Liver (tissue), 9 donors: ENCODE results near the gene KCNK16. TPM values are rescaled to one million over a fixed set of nuclear protein-coding genes. Genes with fewer than 3 reads are reported as not detected.
"Not testable (repeated sequence)": the region's sequence is repeated elsewhere in the genome, so short reads cannot be mapped to it uniquely, and the experiment has no call there.

Experiments used
- DNase-seq: peaks from one replicate; pipeline ENCODE4 v3.0.0-alpha.2; 2017; ENCODE audit warnings: low spot score
- H3K27ac ChIP-seq, 2 donors: one replicate each; pipeline ENCODE4 v1.7.0; 2013; ENCODE audit warnings: inconsistent platforms in 2 of 2, low read length in 2 of 2, control low read depth in 1 of 2, low read depth in 1 of 2, mild to moderate bottlenecking in 1 of 2
- H3K27me3 ChIP-seq, 4 donors: one replicate each; pipeline versions ENCODE4 v1.6.1 to v1.7.0; 2013; ENCODE audit warnings: low read length in 3 of 4, inconsistent platforms in 1 of 4, mild to moderate bottlenecking in 1 of 4, moderate library complexity in 1 of 4; ENCODE audit not compliant: control insufficient read depth in 4 of 4, insufficient read depth in 4 of 4
- H3K36me3 ChIP-seq, 4 donors: one replicate each; pipeline versions ENCODE4 v1.6.1 to v1.7.0; 2013; ENCODE audit warnings: low read length in 3 of 4, mild to moderate bottlenecking in 3 of 4, low read depth in 1 of 4, moderate library complexity in 1 of 4; ENCODE audit not compliant: control insufficient read depth in 4 of 4, insufficient read depth in 3 of 4
- H3K4me1 ChIP-seq, 4 donors: one replicate each; pipeline versions ENCODE4 v1.6.1 to v1.7.0; 2013; ENCODE audit warnings: low read length in 3 of 4, mild to moderate bottlenecking in 3 of 4, moderate library complexity in 1 of 4; ENCODE audit not compliant: control insufficient read depth in 4 of 4, insufficient read depth in 4 of 4
- H3K4me3 ChIP-seq, 3 donors: one replicate each; pipeline versions ENCODE4 v1.6.1 to v1.7.0; 2013; ENCODE audit warnings: low read length in 3 of 3, control low read depth in 1 of 3, low read depth in 1 of 3, mild to moderate bottlenecking in 1 of 3
- H3K9ac ChIP-seq, 2 donors: one replicate each; pipeline ENCODE4 v1.7.0; 2013; ENCODE audit warnings: low read length in 2 of 2, mild to moderate bottlenecking in 2 of 2, moderate library complexity in 2 of 2, control low read depth in 1 of 2, low read depth in 1 of 2
- H3K9me3 ChIP-seq, 4 donors: one replicate each; pipeline versions ENCODE4 v1.6.1 to v1.7.0; 2013; ENCODE audit warnings: low read length in 3 of 4; ENCODE audit not compliant: control insufficient read depth in 4 of 4
- ATF3 ChIP-seq: IDR thresholded peaks from 2 replicates; pipeline ENCODE4 v1.6.1; 2016; ENCODE audit warnings: antibody characterized with exemption
- CTCF ChIP-seq: fragments of 150-350 bp; IDR thresholded peaks from 2 replicates; pipeline ENCODE4 v1.5.1; 2017; ENCODE audit warnings: improper control_type of control experiment, low read depth, low read length; ENCODE audit not compliant: missing input control
- EGR1 ChIP-seq, 2 donors: IDR thresholded peaks; 2 replicates each; pipeline ENCODE4 v1.6.1; 2016 to 2018; ENCODE audit warnings: antibody characterized with exemption in 2 of 2, low read depth in 2 of 2
- FOXA1 ChIP-seq: IDR thresholded peaks from 2 replicates; pipeline ENCODE4 v1.6.1; 2016; ENCODE audit warnings: antibody characterized with exemption
- FOXA2 ChIP-seq: IDR thresholded peaks from 2 replicates; pipeline ENCODE4 v1.6.1; 2016; ENCODE audit warnings: antibody characterized with exemption
- GABPA ChIP-seq, 2 donors: IDR thresholded peaks in 1 of 2; conservative IDR thresholded peaks in 1 of 2; 2 replicates each; pipeline ENCODE4 v1.6.1; 2016; ENCODE audit warnings: antibody characterized with exemption in 2 of 2, mild to moderate bottlenecking in 1 of 2, moderate library complexity in 1 of 2
- HNF4A ChIP-seq, 2 donors: conservative IDR thresholded peaks; 2 replicates each; pipeline ENCODE4 v1.6.1; 2016; ENCODE audit warnings: antibody characterized with exemption in 2 of 2, mild to moderate bottlenecking in 2 of 2
- HNF4G ChIP-seq: IDR thresholded peaks from 2 replicates; pipeline ENCODE4 v1.6.1; 2016; ENCODE audit warnings: antibody characterized with exemption
- JUND ChIP-seq, 2 donors: IDR thresholded peaks; 2 replicates each; pipeline ENCODE4 v1.6.1; 2016; ENCODE audit warnings: antibody characterized with exemption in 2 of 2
- NR2F2 ChIP-seq: IDR thresholded peaks from 2 replicates; pipeline ENCODE4 v1.6.1; 2016; ENCODE audit warnings: antibody characterized with exemption
- RAD21 ChIP-seq, 2 donors: IDR thresholded peaks; 2 replicates each; pipeline ENCODE4 v1.6.1; 2016; ENCODE audit warnings: antibody characterized with exemption in 2 of 2, mild to moderate bottlenecking in 2 of 2
- RXRA ChIP-seq, 2 donors: IDR thresholded peaks; 2 replicates each; pipeline ENCODE4 v1.6.1; 2017 to 2018; ENCODE audit warnings: antibody characterized with exemption in 2 of 2, mild to moderate bottlenecking in 1 of 2
- SP1 ChIP-seq: IDR thresholded peaks from 2 replicates; pipeline ENCODE4 v1.6.1; 2018; ENCODE audit warnings: antibody characterized with exemption, mild to moderate bottlenecking
- TAF1 ChIP-seq: conservative IDR thresholded peaks from 2 replicates; pipeline ENCODE4 v1.6.1; 2016; ENCODE audit warnings: antibody characterized with exemption, mild to moderate bottlenecking
- YY1 ChIP-seq: IDR thresholded peaks from 2 replicates; pipeline ENCODE4 v1.6.1; 2016; ENCODE audit warnings: antibody characterized with exemption, mild to moderate bottlenecking
- WGBS: extraction: QIAGEN DNeasy Blood & Tissue Kit; methylation state at CpG from one replicate; pipeline ENCODE4 v1.1.7; 2013; 5-methylcytosine and 5-hydroxymethylcytosine counted together
- polyA plus RNA-seq, 2 donors: library from polyadenylated mRNA; stranded (reverse) in 1 of 2; unstranded in 1 of 2; fragments of 200-250 nt in 1 of 2; fragments of >200 nt in 1 of 2; fragmentation: Nextera tagmentation in 1 of 2; extraction: Ambion mirVana in 1 of 2; gene quantifications; one replicate each; pipeline versions ENCODE4 v1.2.1 to v1.2.3, GENCODE V29; 2013 to 2015
- total RNA-seq, 2 donors: library from RNA; depleted of rRNA; stranded (reverse); fragments of >200 nt; gene quantifications; one replicate each; pipeline ENCODE4 v1.2.3, GENCODE V29; 2014
- TF ChIP-seq, protein P1 (sequence below): IDR thresholded peaks from 2 replicates; pipeline ENCODE4 v1.6.1; 2016; ENCODE audit warnings: antibody characterized with exemption
- TF ChIP-seq, protein P2 (sequence below): IDR thresholded peaks from 2 replicates; pipeline ENCODE4 v1.6.1; 2016; ENCODE audit warnings: antibody characterized with exemption
- TF ChIP-seq, protein P3 (sequence below): IDR thresholded peaks from 2 replicates; pipeline ENCODE4 v1.6.1; 2016; ENCODE audit warnings: antibody characterized with exemption, mild to moderate bottlenecking
- donor health status: healthy.
- donor health status: healthy.
- donor health status: healthy.
- donor health status: healthy.
- donor health status: healthy.

The KCNK16 gene
- total and polyA plus RNA-seq, 4 donors, result not detected

DNA sequence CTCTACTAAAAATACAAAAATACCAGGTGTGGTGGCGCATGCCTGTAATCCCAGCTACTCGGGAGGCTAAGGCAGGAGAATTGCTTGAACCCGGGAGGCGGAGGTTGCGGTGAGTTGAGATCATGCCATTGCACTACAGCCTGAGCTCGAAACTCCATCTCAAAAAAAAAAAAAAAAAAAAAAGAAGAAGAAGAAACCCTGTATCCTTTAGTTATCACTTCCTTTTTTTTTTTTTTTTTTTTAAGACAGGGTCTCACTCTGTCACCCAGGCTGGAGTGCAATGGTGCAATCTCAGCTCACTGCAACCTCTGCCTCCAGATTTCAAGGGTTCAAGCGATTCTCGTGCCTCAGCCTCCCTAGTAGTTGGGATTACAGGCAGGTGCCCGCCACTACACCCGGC lies 35.9 kb downstream of the KCNK16 start:
- not testable (repeated sequence) for H3K36me3 ChIP-seq, H3K27ac ChIP-seq, H3K9ac ChIP-seq, DNase-seq, H3K9me3 ChIP-seq, H3K27me3 ChIP-seq, H3K4me3 ChIP-seq
- WGBS, result 83% methylated on average over 10 of the region's 10 CpGs
- peaks cover 5 to 11% (median 8%) of the 10 kb centered on the region in 4 donors for H3K4me1 ChIP-seq

- no peak for DNase-seq
- Histone ChIP-seq H3K4me1 (peaks cover 21 to 43% (median 29%) of the 10 kb centered on the region in 4 donors), H3K9me3 (no peaks in the 10 kb centered on the region), H3K4me3 (no peak overlapping the region), H3K36me3 (no peaks in the 10 kb centered on the region), H3K27ac (no peak overlapping the region), H3K27me3 (no peaks in the 10 kb centered on the region), H3K9ac (no peak overlapping the region)
- TF ChIP-seq, protein P1, sequence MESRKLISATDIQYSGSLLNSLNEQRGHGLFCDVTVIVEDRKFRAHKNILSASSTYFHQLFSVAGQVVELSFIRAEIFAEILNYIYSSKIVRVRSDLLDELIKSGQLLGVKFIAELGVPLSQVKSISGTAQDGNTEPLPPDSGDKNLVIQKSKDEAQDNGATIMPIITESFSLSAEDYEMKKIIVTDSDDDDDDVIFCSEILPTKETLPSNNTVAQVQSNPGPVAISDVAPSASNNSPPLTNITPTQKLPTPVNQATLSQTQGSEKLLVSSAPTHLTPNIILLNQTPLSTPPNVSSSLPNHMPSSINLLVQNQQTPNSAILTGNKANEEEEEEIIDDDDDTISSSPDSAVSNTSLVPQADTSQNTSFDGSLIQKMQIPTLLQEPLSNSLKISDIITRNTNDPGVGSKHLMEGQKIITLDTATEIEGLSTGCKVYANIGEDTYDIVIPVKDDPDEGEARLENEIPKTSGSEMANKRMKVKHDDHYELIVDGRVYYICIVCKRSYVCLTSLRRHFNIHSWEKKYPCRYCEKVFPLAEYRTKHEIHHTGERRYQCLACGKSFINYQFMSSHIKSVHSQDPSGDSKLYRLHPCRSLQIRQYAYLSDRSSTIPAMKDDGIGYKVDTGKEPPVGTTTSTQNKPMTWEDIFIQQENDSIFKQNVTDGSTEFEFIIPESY, result no peak
- TF ChIP-seq RAD21 (IDR thresholded peaks at IDR 0.05) (no peak), JUND (IDR thresholded peaks at IDR 0.05) (no peak), FOXA2 (no peak), NR2F2 (no peak), SP1 (no peak), FOXA1 (no peak), TAF1 (no peak)
- TF ChIP-seq, protein P2, sequence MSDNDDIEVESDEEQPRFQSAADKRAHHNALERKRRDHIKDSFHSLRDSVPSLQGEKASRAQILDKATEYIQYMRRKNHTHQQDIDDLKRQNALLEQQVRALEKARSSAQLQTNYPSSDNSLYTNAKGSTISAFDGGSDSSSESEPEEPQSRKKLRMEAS, result no peak
- WGBS, result 69% methylated on average over 2 of the region's 2 CpGs
Observed at GRCh38 chr6:39282774-39283173, 39.7 kb downstream of the KCNK16 start.

- H3K27ac ChIP-seq, result peak overlapping the region; percentile 88 to 94
- TF ChIP-seq FOXA2, result peak; percentile 68
- TF ChIP-seq FOXA1, result peak; percentile 83
- peak in 1 of 2 donors; percentile 68 for TF ChIP-seq GABPA (IDR thresholded peaks at IDR 0.05 in 1 of 2, conservative IDR thresholded peaks at IDR 0.05 in 1 of 2)
- peak; percentile 99 for TF ChIP-seq HNF4G
- TF ChIP-seq NR2F2, result peak; percentile 94
- TF ChIP-seq, protein P1, result peak; percentile 87
- TF ChIP-seq RXRA (IDR thresholded peaks at IDR 0.05), result peak; percentile 99
- TF ChIP-seq EGR1 (IDR thresholded peaks at IDR 0.05; ENCODE audit: low read depth in 2 of 2), result peak in 1 of 2 donors; percentile 71
- TF ChIP-seq CTCF, result no peak
- peak; percentile 70 for TF ChIP-seq ATF3
- peak; percentile 100 for TF ChIP-seq SP1
- TF ChIP-seq, protein P3, sequence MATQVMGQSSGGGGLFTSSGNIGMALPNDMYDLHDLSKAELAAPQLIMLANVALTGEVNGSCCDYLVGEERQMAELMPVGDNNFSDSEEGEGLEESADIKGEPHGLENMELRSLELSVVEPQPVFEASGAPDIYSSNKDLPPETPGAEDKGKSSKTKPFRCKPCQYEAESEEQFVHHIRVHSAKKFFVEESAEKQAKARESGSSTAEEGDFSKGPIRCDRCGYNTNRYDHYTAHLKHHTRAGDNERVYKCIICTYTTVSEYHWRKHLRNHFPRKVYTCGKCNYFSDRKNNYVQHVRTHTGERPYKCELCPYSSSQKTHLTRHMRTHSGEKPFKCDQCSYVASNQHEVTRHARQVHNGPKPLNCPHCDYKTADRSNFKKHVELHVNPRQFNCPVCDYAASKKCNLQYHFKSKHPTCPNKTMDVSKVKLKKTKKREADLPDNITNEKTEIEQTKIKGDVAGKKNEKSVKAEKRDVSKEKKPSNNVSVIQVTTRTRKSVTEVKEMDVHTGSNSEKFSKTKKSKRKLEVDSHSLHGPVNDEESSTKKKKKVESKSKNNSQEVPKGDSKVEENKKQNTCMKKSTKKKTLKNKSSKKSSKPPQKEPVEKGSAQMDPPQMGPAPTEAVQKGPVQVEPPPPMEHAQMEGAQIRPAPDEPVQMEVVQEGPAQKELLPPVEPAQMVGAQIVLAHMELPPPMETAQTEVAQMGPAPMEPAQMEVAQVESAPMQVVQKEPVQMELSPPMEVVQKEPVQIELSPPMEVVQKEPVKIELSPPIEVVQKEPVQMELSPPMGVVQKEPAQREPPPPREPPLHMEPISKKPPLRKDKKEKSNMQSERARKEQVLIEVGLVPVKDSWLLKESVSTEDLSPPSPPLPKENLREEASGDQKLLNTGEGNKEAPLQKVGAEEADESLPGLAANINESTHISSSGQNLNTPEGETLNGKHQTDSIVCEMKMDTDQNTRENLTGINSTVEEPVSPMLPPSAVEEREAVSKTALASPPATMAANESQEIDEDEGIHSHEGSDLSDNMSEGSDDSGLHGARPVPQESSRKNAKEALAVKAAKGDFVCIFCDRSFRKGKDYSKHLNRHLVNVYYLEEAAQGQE, result peak; percentile 86
- TF ChIP-seq YY1, result peak; percentile 87
- peak; percentile 100 for TF ChIP-seq HNF4A (conservative IDR thresholded peaks at IDR 0.05)
- TF ChIP-seq JUND (IDR thresholded peaks at IDR 0.05), result peak; percentile 88 to 95
Observed at GRCh38 chr6:39281312-39281980, 41.1 kb downstream of the KCNK16 start.

More at GRCh38 chr6:39281312-39281980, 41.1 kb downstream of the KCNK16 start:
- Histone ChIP-seq H3K27me3 (no peaks in the 10 kb centered on the region), H3K4me1 (peaks cover 21 to 47% (median 30%) of the 10 kb centered on the region in 4 donors), H3K36me3 (no peaks in the 10 kb centered on the region), H3K9ac (no peak overlapping the region), H3K9me3 (no peaks in the 10 kb centered on the region), H3K4me3 (no peak overlapping the region)
- DNase-seq, result no peak
- 41% methylated on average over 11 of the region's 11 CpGs for WGBS
